Inflammatory macrophage (primary cell): ENCODE results near the gene LIN7C.

Source experiments
- DNase-seq, 2 donors: peaks; one replicate each; pipeline ENCODE4 v3.0.0-alpha.2; 2020 to 2022

LIN7C gene

GRCh38 chr11:27444801-27445215 is 61.8 kb downstream of the LIN7C start:
- DNase-seq, result no peak
